Activated CD8-positive, alpha-beta memory T cell treated with anti-CD3 and anti-CD28 coated beads, Interleukin-2, amount 50 U/mL, for 1 hour (primary cell): Measurements from ENCODE around the gene CCNC.
"Not testable (repeated sequence)": the region's sequence is repeated elsewhere in the genome, so short reads cannot be mapped to it uniquely, and the experiment has no call there.

Experiments used
- DNase-seq: peaks from one replicate; pipeline ENCODE4 v3.0.0-alpha.2; 2020; ENCODE audit errors: extremely low read depth

CCNC gene

DNA sequence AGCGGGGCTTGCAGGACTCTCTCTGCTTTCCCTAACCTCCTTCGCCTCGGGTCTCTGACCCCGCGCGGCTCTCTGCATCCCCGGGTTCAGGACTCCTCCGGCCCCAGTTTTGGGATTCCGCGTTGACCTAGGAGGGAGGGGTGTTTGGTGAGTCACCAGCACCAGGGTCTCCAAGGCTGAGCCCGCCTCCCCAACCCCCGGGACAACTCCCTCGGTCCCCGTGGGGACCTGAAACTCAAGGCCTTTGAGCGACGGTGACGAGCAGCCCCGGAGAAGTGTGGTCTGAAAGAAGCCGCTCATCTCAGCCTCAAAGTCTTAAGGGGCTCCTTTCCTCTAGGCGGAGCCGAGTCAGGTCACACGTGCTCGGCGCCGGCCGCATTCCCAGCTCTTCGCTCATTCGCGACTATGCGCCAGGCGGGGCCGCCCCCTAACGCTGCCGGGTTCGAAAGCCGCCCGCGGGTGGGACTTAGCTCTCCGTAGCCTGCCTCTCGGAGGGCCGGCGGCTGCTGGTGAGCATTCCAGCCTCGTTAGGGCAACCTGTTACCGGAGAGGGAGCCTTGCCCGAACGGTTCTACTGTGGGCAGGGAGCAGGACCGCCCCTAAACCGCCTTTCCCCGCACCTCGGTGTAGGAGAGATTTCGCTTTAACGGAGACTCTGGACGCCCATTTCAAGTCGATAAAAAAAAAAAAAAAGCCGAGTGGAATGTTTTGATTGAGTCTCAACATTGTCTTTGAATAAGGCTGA, 35.1 kb upstream of the CCNC start:
- no peak for DNase-seq

DNA sequence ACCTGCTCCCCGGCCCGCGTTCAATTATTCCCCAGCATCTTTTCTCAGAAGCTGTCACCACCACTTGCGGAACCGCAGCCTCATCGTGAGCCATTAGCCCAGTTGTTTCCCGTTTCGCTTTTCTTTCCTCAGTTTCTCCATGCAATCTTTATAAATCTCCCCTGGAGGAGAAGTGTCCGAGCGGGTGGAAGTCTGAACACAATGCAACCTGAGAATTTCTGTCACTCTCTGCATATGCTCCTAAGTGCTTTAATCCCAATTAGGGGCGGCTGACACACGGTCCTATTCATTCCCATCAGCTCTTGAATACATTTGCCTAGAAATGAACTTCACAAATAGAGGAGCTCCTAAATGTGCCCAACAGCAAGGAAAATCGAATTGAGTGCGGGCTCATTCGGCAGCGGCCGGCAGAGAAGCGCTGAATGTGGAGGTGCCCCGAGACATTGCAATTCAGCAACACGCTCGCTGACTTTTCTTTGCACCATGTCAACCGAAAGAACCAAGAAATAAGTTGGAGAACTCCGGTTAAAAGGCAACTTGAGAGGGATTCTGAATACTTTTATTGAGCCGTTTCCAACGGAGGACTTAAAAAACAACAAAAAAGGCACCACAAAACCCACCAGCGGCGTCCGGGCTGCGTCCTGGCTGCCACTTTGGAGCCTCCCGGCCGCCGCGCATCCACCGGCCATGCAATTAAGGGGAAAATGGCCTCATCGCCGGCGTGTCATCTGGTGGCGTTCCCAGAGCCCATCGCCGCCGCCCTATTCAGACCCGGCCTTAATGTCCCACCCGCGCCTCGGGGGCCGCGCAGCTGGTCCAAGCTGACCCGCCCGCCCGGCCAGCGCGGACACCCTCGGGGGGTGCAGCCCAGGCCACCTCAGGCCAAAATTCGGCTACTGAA, 34.3 kb upstream of the CCNC start:
- DNase-seq: no peak

DNA sequence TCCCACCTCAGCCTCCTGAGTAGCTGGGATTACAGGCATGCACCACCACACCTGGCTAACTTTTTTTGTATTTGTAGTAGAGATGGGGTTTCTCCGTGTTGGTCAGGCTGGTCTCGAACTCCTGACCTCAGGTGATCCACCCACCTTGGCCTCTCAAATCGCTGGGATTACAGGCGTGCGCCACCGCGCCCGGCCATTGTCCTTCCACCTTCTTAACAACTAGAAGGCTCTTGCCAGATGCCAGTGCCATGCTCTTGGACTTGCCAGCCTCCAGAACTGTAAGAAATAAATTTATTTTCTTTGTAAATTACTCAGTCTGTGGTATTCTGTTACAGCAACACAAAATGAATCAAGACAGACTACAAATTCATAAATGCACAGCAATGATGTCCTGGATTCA, 26.2 kb upstream of the CCNC start:
- DNase-seq: not testable (repeated sequence)

- DNase-seq: no peak
Observed at GRCh38 chr6:99592900-99593299, 24.4 kb upstream of the CCNC start.

GRCh38 chr6:99591673-99592364, 23.4 kb upstream of the CCNC start:
- no peak for DNase-seq

GRCh38 chr6:99590728-99591672, 22.5 kb upstream of the CCNC start:
- no peak for DNase-seq

DNA sequence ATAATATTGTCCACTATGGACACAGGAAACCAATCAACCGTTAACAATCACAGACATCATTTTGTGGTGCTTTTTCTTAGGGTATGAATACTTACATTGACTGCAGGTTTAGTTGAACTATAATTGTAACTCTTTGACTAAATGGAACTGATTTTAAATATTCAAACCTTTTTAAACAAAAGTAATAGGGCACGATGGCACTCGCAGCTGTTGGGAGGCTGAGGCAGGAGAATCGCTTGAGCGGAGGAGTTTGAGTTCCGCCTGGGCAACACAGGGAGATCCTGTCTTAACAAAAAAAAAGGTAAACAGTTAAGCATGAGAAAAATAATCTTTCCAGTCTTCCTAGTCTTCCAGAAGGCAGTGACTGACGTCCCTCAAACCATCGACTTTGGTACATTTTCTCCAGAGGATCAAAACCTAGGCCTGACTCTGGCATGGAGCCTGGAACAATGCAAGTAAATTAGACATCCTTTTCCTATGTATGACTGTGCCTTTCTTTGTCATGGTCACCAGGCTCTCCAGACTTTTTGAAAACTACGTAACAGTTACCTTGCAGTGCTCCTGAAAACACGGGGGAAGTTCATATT, 21.5 kb upstream of the CCNC start:
- no peak for DNase-seq

DNA sequence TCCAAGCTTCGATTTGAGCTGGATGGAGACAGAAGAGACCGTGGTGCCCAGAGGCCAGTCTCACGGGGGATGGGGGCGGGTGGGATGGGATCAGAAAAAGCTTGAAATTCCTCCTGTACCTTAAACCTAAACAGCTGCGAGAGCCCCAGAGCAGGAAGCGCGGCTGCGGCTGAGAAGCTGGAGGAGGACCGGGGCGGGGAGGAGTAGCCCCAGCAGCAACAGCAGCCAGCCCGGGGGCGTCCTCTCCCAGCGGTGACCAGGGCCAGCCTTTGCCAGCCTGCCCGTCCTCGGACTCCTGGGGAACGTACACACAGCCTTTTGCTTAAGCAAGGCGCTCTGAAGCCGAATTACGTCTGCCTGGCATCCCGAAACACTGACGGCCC, 20.8 kb upstream of the CCNC start:
- DNase-seq: no peak

GRCh38 chr6:99588618-99589289, 20.3 kb upstream of the CCNC start:
- DNase-seq: no peak

DNA sequence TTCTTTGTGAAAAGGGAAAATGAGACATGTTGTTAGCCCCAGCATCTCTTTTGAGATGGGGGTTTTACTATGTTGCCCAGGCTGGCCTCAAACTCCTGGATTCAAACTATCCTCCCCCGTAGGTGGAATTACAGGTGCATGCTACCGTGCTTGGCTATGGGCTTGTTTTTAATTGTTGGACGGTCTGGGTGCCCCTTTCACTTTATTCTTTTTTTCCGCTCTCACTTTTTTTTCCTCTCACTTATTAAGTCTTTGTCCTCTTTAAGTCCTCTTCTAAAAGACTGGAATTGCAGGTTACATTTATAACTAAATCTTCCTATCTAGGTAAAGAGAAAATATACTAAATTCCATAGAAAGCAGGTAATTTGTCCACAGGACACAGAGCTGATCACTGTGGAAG, 19.3 kb upstream of the CCNC start:
- DNase-seq: no peak

DNA sequence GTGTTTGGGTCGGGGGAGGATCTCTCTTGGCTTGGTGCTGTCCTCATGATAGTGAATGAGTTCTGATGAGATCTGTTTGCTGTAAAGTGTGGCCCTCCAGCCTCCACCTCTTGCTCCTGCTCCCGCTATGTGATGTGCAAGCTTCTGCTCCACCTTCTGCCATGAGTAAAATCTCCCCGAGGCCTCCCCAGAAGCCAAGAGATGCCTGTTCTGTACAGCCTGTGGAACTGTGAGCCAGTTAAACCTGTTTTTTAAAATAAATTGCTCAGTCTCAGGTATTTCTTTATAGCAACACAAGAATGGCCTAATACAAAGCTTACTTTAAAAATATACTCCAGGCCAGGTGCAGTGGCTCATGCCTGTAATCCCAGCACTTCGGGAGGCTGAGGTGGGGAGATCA, 11.3 kb upstream of the CCNC start:
- no peak for DNase-seq

- no peak for DNase-seq
Observed at GRCh38 chr6:99575544-99576227, 7.2 kb upstream of the CCNC start.

DNA sequence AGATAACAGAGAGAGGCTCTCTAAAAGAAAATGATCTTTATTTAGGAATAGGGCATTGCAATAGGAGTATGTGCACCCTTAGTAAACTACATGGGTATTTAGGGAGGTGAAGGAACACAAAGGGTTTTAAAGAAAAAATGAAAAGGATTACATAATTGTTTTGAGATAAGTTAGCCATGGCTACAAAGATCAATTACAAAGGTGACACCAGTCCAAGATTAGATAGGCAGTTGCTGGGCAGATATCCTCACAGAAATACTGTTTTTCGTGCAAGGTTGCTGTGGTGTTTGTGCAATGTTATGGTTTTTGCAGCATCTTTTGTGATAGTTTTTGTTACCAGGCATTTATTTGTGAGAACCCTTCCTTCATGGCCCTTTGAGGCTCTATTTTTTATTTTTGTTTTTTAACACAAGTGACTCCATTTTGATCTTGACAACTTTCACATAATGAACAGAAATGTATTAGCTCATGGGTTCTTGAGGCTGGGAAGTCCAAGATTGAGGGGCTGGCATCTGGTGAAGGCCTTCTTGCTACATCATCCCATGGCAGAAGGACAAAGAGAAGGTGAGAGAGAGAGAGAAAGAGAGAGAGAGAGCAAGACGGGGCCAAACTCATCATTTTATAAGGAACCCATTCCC, 5.6 kb upstream of the CCNC start:
- DNase-seq: no peak

DNA sequence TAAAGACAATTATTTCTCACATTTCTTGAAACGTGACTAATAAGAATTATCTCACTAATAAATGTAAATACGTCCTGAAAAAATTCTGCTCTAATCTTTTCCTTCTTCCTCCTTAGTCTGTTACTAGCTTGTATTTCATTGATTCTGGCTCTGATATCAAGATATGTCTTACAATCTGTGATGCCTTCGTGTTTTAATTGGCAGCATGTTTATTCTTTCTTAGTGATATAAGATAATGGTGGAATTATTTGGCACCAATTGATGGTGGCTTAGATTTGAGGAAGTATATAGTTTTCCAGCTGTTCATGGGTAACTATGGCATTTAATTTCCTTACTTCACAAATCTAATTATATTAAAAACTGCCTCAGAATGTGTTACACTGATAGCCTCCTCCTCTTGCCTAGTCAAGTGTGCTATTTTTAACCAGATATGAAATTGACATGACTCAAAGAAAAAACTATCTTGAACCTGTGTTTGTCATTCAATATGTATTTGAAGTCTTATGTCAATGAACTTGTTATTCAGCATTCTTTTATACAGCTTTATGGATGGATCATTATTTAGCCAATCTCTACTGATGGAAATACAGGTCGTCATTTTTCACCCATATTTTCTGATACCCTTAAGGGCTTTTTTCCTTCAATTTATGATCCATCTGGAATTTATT, 5.3 kb downstream of the CCNC start:
- no peak for DNase-seq

DNA sequence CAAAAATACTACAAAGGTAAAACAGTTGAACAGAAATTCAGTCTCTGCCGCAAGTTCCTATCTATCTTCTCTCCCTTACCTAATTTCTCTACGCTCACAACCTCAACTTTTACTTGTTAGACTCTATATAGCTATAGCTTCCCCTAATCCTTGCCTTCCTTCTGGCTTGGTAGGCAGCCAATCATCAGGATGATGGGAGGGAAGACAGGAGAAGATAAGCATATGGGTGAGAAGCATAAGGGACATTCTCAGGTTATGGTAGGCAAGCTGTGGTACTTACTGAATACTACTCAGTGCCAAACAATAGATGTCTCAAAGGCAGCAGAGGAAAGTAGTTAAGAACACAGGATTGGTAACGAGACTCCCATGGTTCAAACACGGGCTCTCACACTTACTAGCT, 7.8 kb downstream of the CCNC start:
- DNase-seq: no peak

- no peak for DNase-seq
Observed at GRCh38 chr6:99559057-99559456, 9.4 kb downstream of the CCNC start.

DNA sequence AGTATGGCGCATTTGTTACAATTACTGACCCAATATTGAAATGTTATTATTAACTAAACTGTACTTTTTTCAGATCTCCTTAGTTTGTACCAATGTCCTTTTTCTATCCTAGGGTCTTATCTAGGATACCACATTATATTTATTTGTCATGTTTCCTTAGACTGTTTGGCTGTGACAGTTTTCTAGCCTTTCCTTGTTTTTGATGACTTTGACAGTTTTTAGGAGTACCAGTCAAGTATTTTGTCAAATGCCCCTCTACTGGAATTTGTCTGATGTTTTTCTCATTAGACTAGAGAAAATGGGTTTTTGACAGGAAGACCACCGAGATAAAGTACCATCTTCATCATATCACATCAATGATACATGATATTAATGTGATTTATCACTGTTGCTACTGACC, 14.6 kb downstream of the CCNC start:
- DNase-seq: no peak

DNA sequence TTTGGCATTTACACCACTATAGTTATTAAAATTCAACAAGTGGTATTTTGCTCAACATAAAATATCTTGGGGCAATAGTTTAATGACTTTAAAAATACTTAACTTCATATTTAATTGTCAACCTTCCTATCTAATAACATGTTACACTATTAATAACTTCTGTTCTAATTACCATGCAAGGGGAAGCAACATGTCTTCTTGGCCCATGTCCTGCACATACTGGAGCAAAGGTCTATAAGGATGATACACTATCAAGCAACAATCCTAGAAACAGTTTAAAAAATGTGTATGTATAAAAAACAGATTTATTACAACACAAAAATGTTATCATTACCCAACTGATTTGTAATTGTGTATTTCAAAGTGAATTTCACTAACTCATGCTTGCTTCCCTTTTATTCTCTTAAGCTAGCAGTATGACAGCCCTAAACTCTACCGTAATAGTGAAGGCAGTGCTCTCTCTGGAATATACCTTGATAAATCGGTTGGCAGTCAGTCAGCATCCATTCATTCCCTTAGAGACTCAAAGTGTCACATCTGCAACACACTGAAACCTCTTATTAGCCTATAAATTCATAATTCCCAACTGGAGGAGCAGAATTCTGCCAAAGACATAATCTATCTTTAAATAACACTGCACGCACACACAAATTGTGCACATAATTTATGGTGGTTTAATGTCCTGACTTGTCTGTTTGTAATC, 18.3 kb downstream of the CCNC start:
- no peak for DNase-seq
